ENCODE results near the gene ADGRB3.
"Not testable (repeated sequence)": the region's sequence is repeated elsewhere in the genome, so short reads cannot be mapped to it uniquely, and the experiment has no call there.

The ADGRB3 gene

DNA sequence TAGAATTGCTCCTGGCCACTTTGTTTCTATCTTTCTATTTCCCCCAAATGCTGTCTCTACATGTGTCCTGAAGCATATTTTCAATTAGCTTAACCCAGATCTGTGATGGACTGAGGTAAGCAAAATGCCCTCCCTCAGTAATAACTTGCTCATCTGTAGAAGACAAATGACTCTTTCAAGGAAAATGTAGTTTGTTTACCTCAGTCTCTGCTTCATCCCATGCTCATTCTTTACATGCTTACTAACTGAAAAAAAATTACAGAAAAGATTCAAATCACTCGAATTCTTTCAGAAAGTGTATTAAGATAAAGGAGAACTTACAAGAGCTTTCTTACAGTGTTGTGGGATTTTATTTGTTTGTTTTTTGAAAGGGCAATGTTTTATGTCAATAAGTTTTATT is 630.6 kb downstream of the ADGRB3 start:
- Histone ChIP-seq H3K27ac (ENCODE audit: low read length) (no peak overlapping the region), H3K4me3 (ENCODE audit: low read length in 2 of 2) (no peak overlapping the region), H3K27me3 (ENCODE audit: control insufficient read depth in 1 of 2, insufficient read depth in 2 of 2, low read length in 2 of 2) (no peaks in the 10 kb centered on the region), H3K9ac (ENCODE audit: low read length in 2 of 2) (no peak overlapping the region), H3K4me1 (ENCODE audit: control insufficient read depth, insufficient read depth, low read length) (no peaks in the 10 kb centered on the region), H3K9me3 (ENCODE audit: control insufficient read depth in 2 of 2, low read length in 2 of 2) (no peaks in the 10 kb centered on the region), H3K36me3 (ENCODE audit: control insufficient read depth in 2 of 2, insufficient read depth in 2 of 2, low read length in 2 of 2) (no peaks in the 10 kb centered on the region)

DNA sequence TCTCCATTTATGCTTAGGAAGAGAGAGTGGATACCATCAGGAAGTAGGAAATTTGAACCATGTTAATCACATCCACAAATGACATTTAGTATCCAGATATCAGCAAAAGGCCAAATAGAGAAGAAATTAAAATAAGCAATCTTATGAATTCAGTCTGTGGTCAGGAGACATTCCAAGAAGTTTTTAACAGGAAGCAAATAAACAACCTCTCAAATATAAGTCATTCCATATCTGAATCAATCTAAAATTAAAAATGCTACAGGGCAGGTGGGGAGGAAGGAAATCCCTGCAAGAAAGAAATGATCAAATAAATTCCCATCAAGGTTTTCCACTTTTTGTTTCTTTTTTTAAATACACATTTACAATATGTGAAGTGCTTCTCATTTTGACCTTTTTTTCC is 641.1 kb downstream of the ADGRB3 start:
- no peak overlapping the region for H3K4me3 ChIP-seq (ENCODE audit: low read length in 2 of 2)
- H3K9ac ChIP-seq (ENCODE audit: low read length in 2 of 2), result no peak overlapping the region
- no peaks in the 10 kb centered on the region for H3K36me3 ChIP-seq (ENCODE audit: control insufficient read depth in 2 of 2, insufficient read depth in 2 of 2, low read length in 2 of 2)
- H3K27ac ChIP-seq (ENCODE audit: low read length), result no peak overlapping the region
- no peaks in the 10 kb centered on the region for H3K4me1 ChIP-seq (ENCODE audit: control insufficient read depth, insufficient read depth, low read length)
- H3K27me3 ChIP-seq (ENCODE audit: control insufficient read depth in 1 of 2, insufficient read depth in 2 of 2, low read length in 2 of 2), result no peaks in the 10 kb centered on the region
- no peaks in the 10 kb centered on the region for H3K9me3 ChIP-seq (ENCODE audit: control insufficient read depth in 2 of 2, low read length in 2 of 2)

DNA sequence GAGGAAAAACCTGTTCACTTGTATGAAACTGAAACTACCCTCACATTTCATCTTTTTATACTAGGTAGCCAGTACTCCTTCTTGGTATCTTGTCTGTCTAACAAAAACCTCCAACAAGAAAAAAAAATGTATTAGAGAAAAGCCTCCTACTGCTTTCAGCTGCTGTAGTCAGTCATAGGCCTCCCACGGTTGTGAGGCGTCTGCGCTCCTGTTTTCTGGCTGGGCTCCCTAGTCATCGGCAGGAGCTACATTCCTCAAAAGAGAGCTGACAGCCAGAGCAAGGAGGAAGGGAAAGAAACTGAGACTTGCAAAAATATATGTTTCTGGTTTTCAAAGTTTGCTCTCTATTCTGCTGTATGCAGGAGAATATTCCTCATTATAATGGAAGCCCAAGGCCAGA is 644.7 kb downstream of the ADGRB3 start:
- no peak overlapping the region for H3K9ac ChIP-seq (ENCODE audit: low read length in 2 of 2)

DNA sequence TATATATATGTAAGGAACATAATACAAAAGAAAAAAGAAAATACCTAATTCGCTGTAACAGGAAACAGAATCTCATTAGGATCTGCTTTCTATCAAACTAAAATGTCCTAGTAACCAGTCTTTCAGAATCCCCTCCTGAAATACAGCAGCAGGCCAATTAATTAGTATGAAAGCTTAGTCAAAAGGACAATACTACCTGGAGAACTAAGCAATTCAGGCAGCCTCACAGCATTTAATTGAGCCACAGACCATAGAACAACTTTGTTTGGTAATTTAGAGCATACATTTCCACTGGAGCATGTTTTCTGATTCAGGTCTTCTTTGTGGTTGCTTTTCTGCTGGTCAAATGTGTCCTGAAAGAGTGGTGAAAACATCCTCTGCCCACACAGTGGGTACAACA is 645.8 kb downstream of the ADGRB3 start:
- H3K9ac ChIP-seq (ENCODE audit: low read length in 2 of 2), result no peak overlapping the region
- no peaks in the 10 kb centered on the region for H3K27me3 ChIP-seq (ENCODE audit: control insufficient read depth in 1 of 2, insufficient read depth in 2 of 2, low read length in 2 of 2)
- no peaks in the 10 kb centered on the region for H3K4me1 ChIP-seq (ENCODE audit: control insufficient read depth, insufficient read depth, low read length)
- no peak overlapping the region for H3K4me3 ChIP-seq (ENCODE audit: low read length in 2 of 2)
- H3K27ac ChIP-seq (ENCODE audit: low read length), result no peak overlapping the region
- no peaks in the 10 kb centered on the region for H3K36me3 ChIP-seq (ENCODE audit: control insufficient read depth in 2 of 2, insufficient read depth in 2 of 2, low read length in 2 of 2)
- H3K9me3 ChIP-seq (ENCODE audit: control insufficient read depth in 2 of 2, low read length in 2 of 2), result no peaks in the 10 kb centered on the region

More for the DNA sequence above, 644.7 kb downstream of the ADGRB3 start:
- no peaks in the 10 kb centered on the region for H3K27me3 ChIP-seq (ENCODE audit: control insufficient read depth in 1 of 2, insufficient read depth in 2 of 2, low read length in 2 of 2)
- no peak overlapping the region for H3K4me3 ChIP-seq (ENCODE audit: low read length in 2 of 2)
- no peak overlapping the region for H3K27ac ChIP-seq (ENCODE audit: low read length)
- H3K9me3 ChIP-seq (ENCODE audit: control insufficient read depth in 2 of 2, low read length in 2 of 2), result no peaks in the 10 kb centered on the region
- no peaks in the 10 kb centered on the region for H3K4me1 ChIP-seq (ENCODE audit: control insufficient read depth, insufficient read depth, low read length)
- no peaks in the 10 kb centered on the region for H3K36me3 ChIP-seq (ENCODE audit: control insufficient read depth in 2 of 2, insufficient read depth in 2 of 2, low read length in 2 of 2)

DNA sequence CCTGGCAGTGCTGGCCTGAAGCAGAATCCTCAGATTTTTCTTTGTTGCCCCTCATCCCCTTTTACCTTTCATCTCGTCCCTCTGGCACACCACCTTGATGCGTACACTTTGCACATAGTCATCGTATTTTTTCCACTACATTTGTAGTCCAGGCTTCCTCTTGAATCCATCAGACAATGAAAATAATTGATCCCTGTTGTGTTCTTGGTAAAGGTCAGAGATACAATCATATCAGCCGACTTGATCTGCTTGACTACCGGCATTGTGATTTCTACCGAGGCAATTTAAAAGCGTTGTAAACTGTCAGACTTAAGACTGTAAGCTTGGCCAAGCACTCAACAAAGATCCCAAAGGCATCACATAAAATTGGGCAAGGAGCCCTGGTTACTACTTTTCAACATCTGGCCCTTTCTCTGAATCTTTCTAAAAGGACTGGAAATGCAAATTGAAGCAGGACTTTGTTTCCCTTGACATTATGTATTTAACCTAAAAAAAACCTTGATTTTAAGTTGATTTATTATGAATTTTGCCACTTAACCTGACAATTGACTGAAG is 649.2 kb downstream of the ADGRB3 start:
- H3K4me1 ChIP-seq (ENCODE audit: control insufficient read depth, insufficient read depth, low read length), result no peaks in the 10 kb centered on the region
- no peaks in the 10 kb centered on the region for H3K9me3 ChIP-seq (ENCODE audit: control insufficient read depth in 2 of 2, low read length in 2 of 2)
- no peak overlapping the region for H3K27ac ChIP-seq (ENCODE audit: low read length)
- H3K27me3 ChIP-seq (ENCODE audit: control insufficient read depth in 1 of 2, insufficient read depth in 2 of 2, low read length in 2 of 2), result no peaks in the 10 kb centered on the region
- no peak overlapping the region for H3K4me3 ChIP-seq (ENCODE audit: low read length in 2 of 2)
- H3K9ac ChIP-seq (ENCODE audit: low read length in 2 of 2), result no peak overlapping the region
- no peaks in the 10 kb centered on the region for H3K36me3 ChIP-seq (ENCODE audit: control insufficient read depth in 2 of 2, insufficient read depth in 2 of 2, low read length in 2 of 2)

DNA sequence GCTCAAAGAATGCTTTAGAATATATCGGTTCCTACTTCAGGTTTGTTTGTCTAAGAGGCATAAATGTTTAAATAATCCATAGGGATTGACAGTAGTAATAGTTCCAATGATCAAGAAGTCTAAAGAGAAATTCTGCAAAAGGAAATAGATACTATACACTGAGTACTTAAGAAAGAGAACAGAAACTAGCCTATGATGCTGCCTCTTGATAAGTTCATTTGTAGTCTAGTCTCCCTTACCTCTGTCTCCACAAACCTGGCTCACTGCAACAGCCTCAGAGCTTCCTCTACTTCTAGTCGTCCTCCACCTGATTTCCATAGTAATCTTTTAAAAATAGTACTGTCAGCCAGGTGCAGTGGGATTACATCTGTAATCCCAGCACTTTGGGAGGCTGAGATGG is 650.0 kb downstream of the ADGRB3 start:
- Histone ChIP-seq H3K4me1 (ENCODE audit: control insufficient read depth, insufficient read depth, low read length) (no peaks in the 10 kb centered on the region), H3K27ac (ENCODE audit: low read length) (no peak overlapping the region), H3K4me3 (ENCODE audit: low read length in 2 of 2) (no peak overlapping the region), H3K9ac (ENCODE audit: low read length in 2 of 2) (no peak overlapping the region), H3K9me3 (ENCODE audit: control insufficient read depth in 2 of 2, low read length in 2 of 2) (no peaks in the 10 kb centered on the region), H3K27me3 (ENCODE audit: control insufficient read depth in 1 of 2, insufficient read depth in 2 of 2, low read length in 2 of 2) (no peaks in the 10 kb centered on the region), H3K36me3 (ENCODE audit: control insufficient read depth in 2 of 2, insufficient read depth in 2 of 2, low read length in 2 of 2) (no peaks in the 10 kb centered on the region)

DNA sequence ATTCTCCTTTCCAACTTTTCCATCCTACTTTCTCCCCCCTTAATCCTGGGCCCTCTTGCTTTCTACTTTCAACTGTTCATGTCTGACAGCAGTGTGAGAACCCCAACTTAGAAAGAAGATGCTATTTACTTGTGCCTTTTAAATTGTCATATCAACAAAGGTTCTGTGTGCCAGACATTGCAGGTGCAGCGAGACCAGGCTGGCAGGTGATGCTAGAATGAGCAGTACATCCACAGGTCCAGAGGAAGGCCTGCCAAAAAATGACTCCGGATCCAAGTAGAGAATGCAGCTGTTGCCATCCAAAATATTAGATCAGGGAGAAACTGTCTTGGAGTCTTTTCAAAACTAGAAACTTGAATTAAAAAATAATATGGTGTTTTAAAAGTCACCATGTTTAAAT is 651.2 kb downstream of the ADGRB3 start:
- H3K4me3 ChIP-seq (ENCODE audit: low read length in 2 of 2), result no peak overlapping the region
- H3K9ac ChIP-seq (ENCODE audit: low read length in 2 of 2), result no peak overlapping the region
- H3K9me3 ChIP-seq (ENCODE audit: control insufficient read depth in 2 of 2, low read length in 2 of 2), result no peaks in the 10 kb centered on the region
- no peak overlapping the region for H3K27ac ChIP-seq (ENCODE audit: low read length)
- no peaks in the 10 kb centered on the region for H3K4me1 ChIP-seq (ENCODE audit: control insufficient read depth, insufficient read depth, low read length)
- no peaks in the 10 kb centered on the region for H3K27me3 ChIP-seq (ENCODE audit: control insufficient read depth in 1 of 2, insufficient read depth in 2 of 2, low read length in 2 of 2)
- no peaks in the 10 kb centered on the region for H3K36me3 ChIP-seq (ENCODE audit: control insufficient read depth in 2 of 2, insufficient read depth in 2 of 2, low read length in 2 of 2)

DNA sequence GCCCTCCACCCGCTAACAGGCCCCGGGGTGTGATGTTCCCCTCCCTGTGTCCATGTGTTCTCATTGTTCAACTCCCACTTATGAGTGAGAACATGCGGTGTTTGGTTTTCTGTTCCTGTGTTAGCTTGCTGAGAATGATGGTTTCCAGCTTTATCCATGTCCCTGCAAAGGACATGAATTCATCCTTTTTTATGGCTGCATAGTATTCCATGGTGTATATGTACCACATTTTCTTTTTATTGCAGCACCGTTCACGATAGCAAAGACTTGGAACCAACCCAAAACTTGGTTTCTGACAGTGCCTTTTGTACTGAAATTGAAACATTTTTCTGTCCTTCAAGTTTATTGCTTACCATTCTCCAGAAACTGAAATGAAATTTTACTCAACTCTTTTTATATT is 653.1 kb downstream of the ADGRB3 start:
- not testable (repeated sequence) for H3K27ac ChIP-seq (ENCODE audit: low read length); H3K27me3 ChIP-seq (ENCODE audit: control insufficient read depth in 1 of 2, insufficient read depth in 2 of 2, low read length in 2 of 2); H3K36me3 ChIP-seq (ENCODE audit: control insufficient read depth in 2 of 2, insufficient read depth in 2 of 2, low read length in 2 of 2); H3K9ac ChIP-seq (ENCODE audit: low read length in 2 of 2); H3K9me3 ChIP-seq (ENCODE audit: control insufficient read depth in 2 of 2, low read length in 2 of 2); H3K4me3 ChIP-seq (ENCODE audit: low read length in 2 of 2); H3K4me1 ChIP-seq (ENCODE audit: control insufficient read depth, insufficient read depth, low read length)

DNA sequence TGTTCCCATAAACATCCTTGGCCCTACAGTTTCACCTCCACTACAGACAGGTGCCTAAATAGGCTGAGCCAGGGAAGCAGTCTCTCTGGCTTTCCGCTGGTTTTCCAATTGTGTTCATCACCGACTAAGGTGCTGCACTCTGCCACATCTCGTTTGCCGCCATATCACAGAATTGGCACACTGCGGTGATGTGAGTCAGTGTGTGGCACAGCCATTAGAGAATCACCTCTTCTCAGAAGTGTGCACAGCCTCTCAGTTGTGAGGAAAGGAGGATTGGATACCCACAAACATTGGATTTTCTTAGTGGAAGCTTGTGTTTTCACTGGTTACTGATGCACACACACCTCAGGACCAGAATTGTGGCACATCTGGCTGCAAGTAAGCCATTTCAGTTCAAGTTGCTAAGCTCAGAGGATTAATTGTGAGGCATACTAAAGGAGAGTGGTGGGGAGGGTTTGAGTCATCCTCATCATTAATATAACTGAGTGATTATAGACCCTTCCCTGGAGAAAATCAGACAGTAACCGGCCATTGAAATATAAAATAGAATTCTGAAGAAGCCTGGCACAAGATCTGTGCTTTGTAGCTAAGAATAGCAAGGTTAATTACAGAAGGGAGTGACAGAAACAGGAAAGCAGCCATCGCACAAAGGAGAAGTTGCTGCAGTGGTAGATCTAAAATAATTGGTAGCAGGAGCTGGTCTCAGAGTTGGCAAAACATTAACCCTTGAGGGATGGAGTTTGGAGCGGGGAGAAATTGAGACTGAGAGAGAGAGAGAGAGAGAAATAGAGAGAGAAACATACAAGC is 654.8 kb downstream of the ADGRB3 start:
- Histone ChIP-seq H3K27ac (ENCODE audit: low read length) (no peak overlapping the region), H3K4me1 (ENCODE audit: control insufficient read depth, insufficient read depth, low read length) (no peaks in the 10 kb centered on the region), H3K9me3 (ENCODE audit: control insufficient read depth in 2 of 2, low read length in 2 of 2) (no peaks in the 10 kb centered on the region), H3K27me3 (ENCODE audit: control insufficient read depth in 1 of 2, insufficient read depth in 2 of 2, low read length in 2 of 2) (no peaks in the 10 kb centered on the region), H3K36me3 (ENCODE audit: control insufficient read depth in 2 of 2, insufficient read depth in 2 of 2, low read length in 2 of 2) (no peaks in the 10 kb centered on the region), H3K9ac (ENCODE audit: low read length in 2 of 2) (no peak overlapping the region), H3K4me3 (ENCODE audit: low read length in 2 of 2) (no peak overlapping the region)

DNA sequence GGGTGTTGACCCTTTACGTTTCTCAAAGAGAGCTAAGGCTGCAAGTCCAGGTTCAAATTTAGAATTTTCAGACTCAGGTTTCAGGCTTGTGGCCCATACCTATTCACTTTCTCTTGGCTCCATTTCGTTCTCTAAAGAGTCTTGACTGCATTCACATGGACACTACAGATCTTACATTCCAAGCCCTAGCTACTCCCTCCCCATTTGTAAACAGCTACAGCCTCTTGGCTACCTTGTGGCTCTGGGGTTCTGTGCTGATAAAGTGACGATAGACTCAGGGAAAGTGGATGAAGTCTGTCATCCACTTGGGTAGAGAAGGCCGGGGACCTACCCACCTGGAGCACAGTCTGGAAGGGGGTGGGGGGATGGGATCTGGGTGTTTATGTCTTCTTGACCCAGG is 658.4 kb downstream of the ADGRB3 start:
- Histone ChIP-seq H3K4me1 (ENCODE audit: control insufficient read depth, insufficient read depth, low read length) (no peaks in the 10 kb centered on the region), H3K36me3 (ENCODE audit: control insufficient read depth in 2 of 2, insufficient read depth in 2 of 2, low read length in 2 of 2) (no peaks in the 10 kb centered on the region), H3K4me3 (ENCODE audit: low read length in 2 of 2) (no peak overlapping the region), H3K9me3 (ENCODE audit: control insufficient read depth in 2 of 2, low read length in 2 of 2) (no peaks in the 10 kb centered on the region), H3K9ac (ENCODE audit: low read length in 2 of 2) (no peak overlapping the region), H3K27ac (ENCODE audit: low read length) (no peak overlapping the region), H3K27me3 (ENCODE audit: control insufficient read depth in 1 of 2, insufficient read depth in 2 of 2, low read length in 2 of 2) (no peaks in the 10 kb centered on the region)

DNA sequence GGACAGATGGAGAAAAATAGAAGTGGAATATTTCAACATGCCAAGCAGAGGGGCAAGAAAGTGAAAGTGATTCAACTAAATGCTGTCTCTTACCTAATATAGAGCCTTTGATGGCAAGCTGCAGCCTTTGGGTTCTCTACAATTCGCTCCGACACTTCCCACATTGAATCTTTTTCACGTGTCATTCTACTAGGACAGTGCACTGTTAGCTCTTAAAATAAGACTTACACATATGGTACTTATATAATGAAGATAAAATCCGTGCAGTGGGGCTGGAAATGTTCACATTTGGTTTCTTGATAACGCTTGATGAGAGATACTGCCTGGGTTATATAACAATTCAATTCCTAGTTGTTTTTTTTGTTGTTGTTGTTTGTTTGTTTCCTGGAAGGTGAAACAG is 659.3 kb downstream of the ADGRB3 start:
- Histone ChIP-seq H3K4me1 (ENCODE audit: control insufficient read depth, insufficient read depth, low read length) (no peaks in the 10 kb centered on the region), H3K9ac (ENCODE audit: low read length in 2 of 2) (no peak overlapping the region), H3K9me3 (ENCODE audit: control insufficient read depth in 2 of 2, low read length in 2 of 2) (no peaks in the 10 kb centered on the region), H3K27ac (ENCODE audit: low read length) (no peak overlapping the region), H3K27me3 (ENCODE audit: control insufficient read depth in 1 of 2, insufficient read depth in 2 of 2, low read length in 2 of 2) (no peaks in the 10 kb centered on the region), H3K36me3 (ENCODE audit: control insufficient read depth in 2 of 2, insufficient read depth in 2 of 2, low read length in 2 of 2) (no peaks in the 10 kb centered on the region), H3K4me3 (ENCODE audit: low read length in 2 of 2) (no peak overlapping the region)
